Measurements from ENCODE around the gene PDZRN4.
"Not testable (repeated sequence)": the region's sequence is repeated elsewhere in the genome, so short reads cannot be mapped to it uniquely, and the experiment has no call there.

DNA sequence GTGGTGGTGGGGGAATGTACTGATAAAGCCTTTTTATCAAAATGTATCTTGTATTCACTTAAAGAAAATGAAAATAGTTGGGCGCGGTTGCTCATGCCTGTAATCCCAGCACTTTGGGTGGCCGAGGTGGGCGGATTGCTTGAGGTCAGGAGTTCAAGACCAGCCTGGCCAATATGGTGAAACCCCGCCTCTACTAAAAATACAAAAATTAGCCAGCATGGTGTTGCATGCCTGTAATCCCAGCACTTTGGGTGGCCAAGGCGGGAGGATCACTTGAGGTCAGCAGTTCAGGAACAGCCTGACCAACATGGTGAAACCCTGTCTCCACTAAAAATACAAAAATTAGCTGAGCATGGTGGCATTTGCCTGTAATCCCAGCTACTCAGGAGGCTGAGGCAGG lies 75.1 kb downstream of the PDZRN4 start:
- TF ChIP-seq TCF4 (CRISPR knock-in tag; IDR thresholded peaks at IDR 0.05; ENCODE audit: borderline replicate concordance); ZNF70 (CRISPR knock-in tag; IDR thresholded peaks at IDR 0.05); OSR1 (CRISPR knock-in tag; IDR thresholded peaks at IDR 0.05); ZNF565 (CRISPR knock-in tag; conservative IDR thresholded peaks at IDR 0.05; ENCODE audit: low read depth); GLIS3 (CRISPR knock-in tag; IDR thresholded peaks at IDR 0.05); TOX (CRISPR knock-in tag; IDR thresholded peaks at IDR 0.05; ENCODE audit: borderline replicate concordance); BACH2 (CRISPR knock-in tag; IDR thresholded peaks at IDR 0.05; ENCODE audit: borderline replicate concordance); ESRRG (CRISPR knock-in tag; IDR thresholded peaks at IDR 0.05); ZFP30 (CRISPR knock-in tag; IDR thresholded peaks at IDR 0.05): not testable (repeated sequence)
- TF ChIP-seq, protein P1, sequence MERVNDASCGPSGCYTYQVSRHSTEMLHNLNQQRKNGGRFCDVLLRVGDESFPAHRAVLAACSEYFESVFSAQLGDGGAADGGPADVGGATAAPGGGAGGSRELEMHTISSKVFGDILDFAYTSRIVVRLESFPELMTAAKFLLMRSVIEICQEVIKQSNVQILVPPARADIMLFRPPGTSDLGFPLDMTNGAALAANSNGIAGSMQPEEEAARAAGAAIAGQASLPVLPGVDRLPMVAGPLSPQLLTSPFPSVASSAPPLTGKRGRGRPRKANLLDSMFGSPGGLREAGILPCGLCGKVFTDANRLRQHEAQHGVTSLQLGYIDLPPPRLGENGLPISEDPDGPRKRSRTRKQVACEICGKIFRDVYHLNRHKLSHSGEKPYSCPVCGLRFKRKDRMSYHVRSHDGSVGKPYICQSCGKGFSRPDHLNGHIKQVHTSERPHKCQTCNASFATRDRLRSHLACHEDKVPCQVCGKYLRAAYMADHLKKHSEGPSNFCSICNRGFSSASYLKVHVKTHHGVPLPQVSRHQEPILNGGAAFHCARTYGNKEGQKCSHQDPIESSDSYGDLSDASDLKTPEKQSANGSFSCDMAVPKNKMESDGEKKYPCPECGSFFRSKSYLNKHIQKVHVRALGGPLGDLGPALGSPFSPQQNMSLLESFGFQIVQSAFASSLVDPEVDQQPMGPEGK (CRISPR knock-in tag; IDR thresholded peaks at IDR 0.05; ENCODE audit: borderline replicate concordance) = not testable (repeated sequence)
- TF ChIP-seq, protein P2, sequence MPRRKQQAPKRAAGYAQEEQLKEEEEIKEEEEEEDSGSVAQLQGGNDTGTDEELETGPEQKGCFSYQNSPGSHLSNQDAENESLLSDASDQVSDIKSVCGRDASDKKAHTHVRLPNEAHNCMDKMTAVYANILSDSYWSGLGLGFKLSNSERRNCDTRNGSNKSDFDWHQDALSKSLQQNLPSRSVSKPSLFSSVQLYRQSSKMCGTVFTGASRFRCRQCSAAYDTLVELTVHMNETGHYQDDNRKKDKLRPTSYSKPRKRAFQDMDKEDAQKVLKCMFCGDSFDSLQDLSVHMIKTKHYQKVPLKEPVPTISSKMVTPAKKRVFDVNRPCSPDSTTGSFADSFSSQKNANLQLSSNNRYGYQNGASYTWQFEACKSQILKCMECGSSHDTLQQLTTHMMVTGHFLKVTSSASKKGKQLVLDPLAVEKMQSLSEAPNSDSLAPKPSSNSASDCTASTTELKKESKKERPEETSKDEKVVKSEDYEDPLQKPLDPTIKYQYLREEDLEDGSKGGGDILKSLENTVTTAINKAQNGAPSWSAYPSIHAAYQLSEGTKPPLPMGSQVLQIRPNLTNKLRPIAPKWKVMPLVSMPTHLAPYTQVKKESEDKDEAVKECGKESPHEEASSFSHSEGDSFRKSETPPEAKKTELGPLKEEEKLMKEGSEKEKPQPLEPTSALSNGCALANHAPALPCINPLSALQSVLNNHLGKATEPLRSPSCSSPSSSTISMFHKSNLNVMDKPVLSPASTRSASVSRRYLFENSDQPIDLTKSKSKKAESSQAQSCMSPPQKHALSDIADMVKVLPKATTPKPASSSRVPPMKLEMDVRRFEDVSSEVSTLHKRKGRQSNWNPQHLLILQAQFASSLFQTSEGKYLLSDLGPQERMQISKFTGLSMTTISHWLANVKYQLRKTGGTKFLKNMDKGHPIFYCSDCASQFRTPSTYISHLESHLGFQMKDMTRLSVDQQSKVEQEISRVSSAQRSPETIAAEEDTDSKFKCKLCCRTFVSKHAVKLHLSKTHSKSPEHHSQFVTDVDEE (CRISPR knock-in tag; IDR thresholded peaks at IDR 0.05) = not testable (repeated sequence)
